GM12865 (cell line): ENCODE measurements around the gene NFIL3.
A peak's percentile ranks its signal among the peaks of the same experiment; 100 is the strongest.

Experiments
- DNase-seq: peaks from one replicate; pipeline ENCODE4 v3.0.0; 2010; ENCODE audit warnings: low read depth
- H3K4me3 ChIP-seq: 2 replicates; pipeline ENCODE4 v1.5.1; 2011; ENCODE audit warnings: mild to moderate bottlenecking, low read depth, low read length, control low read depth
- CTCF ChIP-seq: IDR thresholded peaks from 2 replicates; pipeline ENCODE4 v1.5.1; 2011; ENCODE audit warnings: low read length, control low read depth, low read depth, inconsistent platforms; ENCODE audit not compliant: insufficient read depth; ENCODE audit errors: missing control alignments

Gene NFIL3

GRCh38 chr9:91407580-91408318 lies 15.9 kb downstream of the NFIL3 start:
- no peak for TF ChIP-seq CTCF
- no peak for DNase-seq
- no peak overlapping the region for H3K4me3 ChIP-seq

- no peak for TF ChIP-seq CTCF
- H3K4me3 ChIP-seq, result no peak overlapping the region
- no peak for DNase-seq
These were observed 18.1 kb downstream of the NFIL3 start for GRCh38 chr9:91405343-91406077.

- TF ChIP-seq CTCF, result no peak
- H3K4me3 ChIP-seq, result no peak overlapping the region
- no peak for DNase-seq
These were observed 19.7 kb downstream of the NFIL3 start for GRCh38 chr9:91403665-91404543.

- no peak for TF ChIP-seq CTCF
- no peak for DNase-seq
- no peak overlapping the region for H3K4me3 ChIP-seq
These were observed 24.7 kb downstream of the NFIL3 start for GRCh38 chr9:91398926-91399325.

- DNase-seq, result peak; percentile 74
- TF ChIP-seq CTCF, result no peak
- no peak overlapping the region for H3K4me3 ChIP-seq
These were observed 27.8 kb downstream of the NFIL3 start for GRCh38 chr9:91395553-91396471.

GRCh38 chr9:91395106-91395552 lies 28.5 kb downstream of the NFIL3 start:
- H3K4me3 ChIP-seq, result no peak overlapping the region
- DNase-seq, result no peak
- no peak for TF ChIP-seq CTCF
